GM10266 (cell line): ENCODE data around the gene CPA4.

Experiments
- DNase-seq: peaks from one replicate; pipeline ENCODE4 v3.0.0; 2012; ENCODE audit errors: extremely low spot score
- TF ChIP-seq, protein P1 (sequence below): IDR thresholded peaks from 2 replicates; pipeline ENCODE4 v1.5.1; 2012; ENCODE audit warnings: mild to moderate bottlenecking, low read depth; ENCODE audit not compliant: control insufficient read depth, insufficient read depth; ENCODE audit errors: missing control alignments

The CPA4 gene

DNA sequence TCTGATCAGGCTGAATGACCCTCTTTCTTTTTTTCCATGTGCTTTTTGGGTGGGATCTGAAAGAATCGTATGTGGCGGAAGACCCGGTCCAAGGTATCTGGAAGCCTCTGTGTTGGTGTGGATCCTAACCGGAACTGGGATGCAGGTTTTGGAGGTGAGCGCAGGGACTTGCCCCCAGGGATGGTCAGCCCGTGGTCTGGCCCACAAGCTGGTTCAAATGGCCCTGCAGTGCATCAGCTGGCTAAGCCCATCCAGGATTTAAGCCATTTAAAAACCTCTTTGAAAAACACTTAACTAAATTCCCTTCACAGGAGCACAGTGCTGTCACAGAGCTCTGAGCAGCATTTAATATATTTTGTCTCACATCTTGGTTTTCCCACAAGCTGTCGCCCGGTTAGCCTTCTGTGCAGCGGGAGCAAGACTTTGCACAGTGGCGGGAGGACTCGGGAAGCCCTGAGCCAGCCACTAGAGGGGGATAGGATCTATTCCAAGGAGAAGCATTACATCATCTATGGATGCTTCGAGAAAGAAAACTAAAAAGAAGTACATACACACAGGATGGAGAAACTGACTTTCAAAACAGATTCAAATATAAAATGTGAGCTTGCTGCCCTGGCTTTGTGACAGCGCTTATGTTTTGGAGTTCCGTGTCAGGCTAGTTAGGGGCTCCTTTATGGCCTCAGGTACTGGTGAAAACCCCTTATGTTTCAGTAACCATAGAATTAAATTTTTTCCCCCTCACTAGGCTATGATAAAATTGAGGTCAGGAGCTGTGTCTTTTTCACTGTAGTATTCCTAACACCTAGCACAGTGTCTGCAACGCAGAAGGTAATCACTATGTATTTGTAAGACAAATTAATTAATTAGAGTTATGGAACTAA, 15.0 kb upstream of the CPA4 start:
- DNase-seq: no peak
- TF ChIP-seq, protein P1, sequence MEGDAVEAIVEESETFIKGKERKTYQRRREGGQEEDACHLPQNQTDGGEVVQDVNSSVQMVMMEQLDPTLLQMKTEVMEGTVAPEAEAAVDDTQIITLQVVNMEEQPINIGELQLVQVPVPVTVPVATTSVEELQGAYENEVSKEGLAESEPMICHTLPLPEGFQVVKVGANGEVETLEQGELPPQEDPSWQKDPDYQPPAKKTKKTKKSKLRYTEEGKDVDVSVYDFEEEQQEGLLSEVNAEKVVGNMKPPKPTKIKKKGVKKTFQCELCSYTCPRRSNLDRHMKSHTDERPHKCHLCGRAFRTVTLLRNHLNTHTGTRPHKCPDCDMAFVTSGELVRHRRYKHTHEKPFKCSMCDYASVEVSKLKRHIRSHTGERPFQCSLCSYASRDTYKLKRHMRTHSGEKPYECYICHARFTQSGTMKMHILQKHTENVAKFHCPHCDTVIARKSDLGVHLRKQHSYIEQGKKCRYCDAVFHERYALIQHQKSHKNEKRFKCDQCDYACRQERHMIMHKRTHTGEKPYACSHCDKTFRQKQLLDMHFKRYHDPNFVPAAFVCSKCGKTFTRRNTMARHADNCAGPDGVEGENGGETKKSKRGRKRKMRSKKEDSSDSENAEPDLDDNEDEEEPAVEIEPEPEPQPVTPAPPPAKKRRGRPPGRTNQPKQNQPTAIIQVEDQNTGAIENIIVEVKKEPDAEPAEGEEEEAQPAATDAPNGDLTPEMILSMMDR: no peak

DNA sequence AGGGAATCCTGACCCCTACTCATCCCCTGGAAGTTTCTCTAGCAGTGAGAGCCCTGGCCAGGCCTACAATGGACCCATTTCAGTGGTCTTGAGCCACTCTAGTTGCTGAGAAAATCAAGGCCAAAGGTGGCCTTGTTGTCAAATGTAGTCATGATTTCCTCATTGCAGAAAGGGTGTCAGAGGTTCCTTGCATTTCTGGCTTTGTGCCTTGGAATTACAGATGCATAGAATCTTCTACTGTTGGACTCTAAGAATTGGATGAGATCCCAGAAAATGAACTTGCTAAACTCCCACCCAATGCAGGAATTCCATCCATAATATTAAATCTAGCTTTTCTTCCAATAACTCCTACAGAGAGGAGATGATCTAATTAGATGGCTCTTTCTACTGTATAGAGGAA, 14.1 kb upstream of the CPA4 start:
- TF ChIP-seq, protein P1: no peak
- DNase-seq: no peak

DNA sequence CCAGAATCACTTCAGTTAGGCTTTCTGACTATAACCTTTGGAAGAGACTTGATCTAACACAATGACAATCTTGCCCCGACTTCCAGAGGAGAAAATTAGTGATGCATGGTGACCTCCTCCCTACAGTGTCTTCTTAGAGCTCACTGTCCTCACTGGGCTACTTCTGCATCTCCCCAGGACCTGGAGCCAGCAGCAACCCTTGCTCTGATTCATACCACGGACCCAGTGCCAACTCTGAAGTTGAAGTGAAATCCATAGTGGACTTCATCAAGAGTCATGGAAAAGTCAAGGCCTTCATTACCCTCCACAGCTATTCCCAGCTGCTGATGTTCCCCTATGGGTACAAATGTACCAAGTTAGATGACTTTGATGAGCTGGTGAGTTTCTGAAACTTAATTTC, 13.7 kb upstream of the CPA4 start:
- DNase-seq: no peak
- TF ChIP-seq, protein P1: no peak

DNA sequence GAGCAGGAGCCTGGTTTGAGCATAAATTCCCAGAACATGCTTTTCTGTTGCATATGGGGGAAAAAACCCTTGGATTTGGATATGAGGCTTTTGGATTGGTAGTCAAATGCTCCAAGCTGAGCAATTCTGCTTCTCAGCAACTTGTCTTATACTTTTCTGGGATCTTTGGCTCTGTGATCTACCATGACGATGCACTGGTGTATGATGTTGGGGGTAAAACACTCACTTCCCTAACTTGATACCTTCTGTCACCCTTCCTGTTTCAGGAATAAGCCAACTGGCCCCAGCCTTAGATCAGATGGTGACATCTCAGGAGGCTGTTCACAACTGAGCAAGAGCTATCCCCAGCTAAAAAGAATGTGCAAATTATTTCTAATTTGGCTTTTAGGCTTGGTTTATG, 13.1 kb upstream of the CPA4 start:
- DNase-seq: no peak
- TF ChIP-seq, protein P1: no peak

DNA sequence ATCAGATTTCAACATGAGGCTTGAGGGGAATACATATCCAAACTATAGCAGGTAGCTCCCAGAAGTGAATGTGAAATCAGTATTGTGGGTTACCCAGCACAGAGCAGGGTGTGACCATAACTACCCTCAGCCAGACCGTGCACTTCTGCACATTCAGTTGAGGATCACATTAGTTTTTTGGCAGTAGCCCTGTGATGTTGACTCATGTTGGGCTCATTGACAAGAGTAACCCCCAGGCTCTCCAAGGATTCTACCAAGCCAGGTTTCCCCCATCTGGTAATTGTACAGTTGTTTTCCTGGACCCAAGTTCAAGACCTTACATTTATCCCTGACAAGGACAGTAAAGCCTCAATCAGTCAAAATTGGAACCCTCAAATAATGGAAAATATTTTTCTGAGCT, 11.7 kb upstream of the CPA4 start:
- TF ChIP-seq, protein P1: no peak
- no peak for DNase-seq

DNA sequence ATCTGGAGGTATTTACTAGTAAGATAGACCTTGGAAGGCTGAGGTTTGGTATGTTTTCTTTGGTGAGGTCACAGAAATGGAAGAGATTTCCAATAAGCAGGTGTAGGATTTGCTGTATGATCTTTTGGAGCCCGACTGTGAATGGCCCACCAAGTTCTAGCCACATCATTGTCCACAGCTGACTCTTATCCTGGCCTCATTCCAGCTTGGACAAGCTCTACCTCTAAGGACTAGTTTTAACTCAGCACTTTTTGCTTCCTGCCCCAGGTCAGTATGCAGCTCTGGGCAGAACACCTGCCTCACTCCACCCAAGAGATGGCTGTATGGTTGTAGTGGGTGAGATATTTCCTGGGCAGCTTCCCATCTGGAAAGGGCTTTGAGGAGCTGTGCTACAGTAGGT, 6.1 kb upstream of the CPA4 start:
- DNase-seq: no peak
- TF ChIP-seq, protein P1: no peak

DNA sequence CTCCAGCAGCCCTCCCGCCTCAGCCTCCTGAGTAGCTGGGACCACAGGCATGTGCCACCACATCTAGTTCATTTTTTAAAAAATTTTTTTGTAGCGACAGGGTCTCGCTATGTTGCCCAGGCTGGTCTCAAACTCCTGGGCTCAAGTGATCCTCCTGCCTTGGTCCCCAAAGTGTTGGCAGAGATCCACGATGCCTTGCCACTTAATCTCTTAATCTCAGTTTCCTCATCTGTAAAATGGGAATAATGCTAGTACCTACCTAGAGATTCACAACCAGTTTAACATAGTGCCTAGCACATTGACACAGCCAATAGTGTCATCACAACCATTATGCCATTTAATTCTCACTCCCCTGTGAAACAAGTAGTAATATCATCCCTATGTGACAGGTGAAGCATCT, 4.8 kb upstream of the CPA4 start:
- no peak for DNase-seq
- TF ChIP-seq, protein P1: no peak
